HG02884 (cell line): ENCODE measurements around the gene CBS.
"Not testable (repeated sequence)": the region's sequence is repeated elsewhere in the genome, so short reads cannot be mapped to it uniquely, and the experiment has no call there.

Experiments used
- ATAC-seq: cut with Tn5 transposase; IDR thresholded peaks from one replicate; pipeline ENCODE4 v1.9.1; 2021; ENCODE audit warnings: mild to moderate bottlenecking, moderate library complexity; ENCODE audit not compliant: unreplicated experiment

The CBS gene

DNA sequence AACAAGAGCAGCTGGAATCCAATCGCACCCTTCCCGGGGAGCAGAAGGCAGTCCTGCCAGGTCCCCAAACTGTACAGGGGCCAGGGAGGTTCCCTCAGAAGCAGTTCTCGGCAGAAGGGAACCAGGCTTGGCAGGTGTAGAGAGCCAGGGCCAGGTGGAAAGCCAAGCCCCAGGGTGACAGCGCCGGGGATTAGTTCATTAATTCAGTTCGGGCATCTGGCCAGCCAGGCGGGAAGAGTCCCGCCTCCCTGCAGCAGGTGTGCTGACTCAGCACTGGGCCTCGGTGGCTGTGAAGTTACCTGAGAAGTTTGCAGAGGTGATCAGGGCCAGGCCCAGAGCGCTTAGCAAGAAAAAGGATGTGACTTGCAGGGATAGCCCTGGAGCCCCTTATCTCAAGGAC lies 6.0 kb downstream of the CBS start:
- ATAC-seq, result not testable (repeated sequence)

DNA sequence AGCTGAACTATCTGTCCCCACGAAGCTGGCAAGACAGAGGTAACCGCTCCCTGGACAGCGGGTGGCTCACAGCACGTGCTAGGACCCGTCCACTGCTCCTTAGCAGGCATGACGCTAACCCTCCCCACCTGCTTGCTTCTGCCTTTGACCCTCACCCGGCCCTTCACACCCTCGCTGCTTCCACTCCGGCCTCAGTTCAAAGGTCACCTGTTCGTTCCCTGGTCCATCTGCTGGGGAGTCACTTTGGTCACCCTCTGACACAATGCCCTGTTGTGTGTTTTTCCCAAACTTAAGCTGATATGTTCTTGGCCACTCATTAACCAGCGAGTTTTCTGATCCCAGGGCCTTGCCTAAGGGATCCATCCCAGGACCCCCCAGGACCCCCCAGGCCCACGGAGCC lies 7.6 kb downstream of the CBS start:
- ATAC-seq, result not testable (repeated sequence)

GRCh38 chr21:43066690-43067089 lies 8.9 kb downstream of the CBS start:
- ATAC-seq, result not testable (repeated sequence)

DNA sequence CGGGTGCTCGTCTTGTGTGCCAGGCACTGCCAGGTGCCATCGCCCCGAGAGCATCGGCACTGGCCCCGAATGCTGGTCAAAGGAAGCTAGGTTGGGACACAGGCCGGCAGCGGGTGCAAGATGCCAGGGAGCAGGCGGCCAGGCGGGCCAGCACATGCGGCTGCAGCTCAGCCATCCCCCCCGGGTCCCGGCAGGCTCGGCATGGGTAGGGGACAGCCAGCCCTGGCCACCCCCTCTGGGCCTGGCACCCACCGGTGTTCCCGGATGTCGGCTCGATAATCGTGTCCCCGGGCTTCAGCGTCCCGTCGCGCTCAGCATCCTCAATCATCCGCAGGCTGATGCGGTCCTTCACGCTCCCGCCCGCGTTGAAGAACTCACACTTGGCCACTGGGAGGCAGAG lies 9.6 kb downstream of the CBS start:
- ATAC-seq, result not testable (repeated sequence)

- not testable (repeated sequence) for ATAC-seq
Measured at GRCh38 chr21:43064265-43064917, 11.2 kb downstream of the CBS start.

DNA sequence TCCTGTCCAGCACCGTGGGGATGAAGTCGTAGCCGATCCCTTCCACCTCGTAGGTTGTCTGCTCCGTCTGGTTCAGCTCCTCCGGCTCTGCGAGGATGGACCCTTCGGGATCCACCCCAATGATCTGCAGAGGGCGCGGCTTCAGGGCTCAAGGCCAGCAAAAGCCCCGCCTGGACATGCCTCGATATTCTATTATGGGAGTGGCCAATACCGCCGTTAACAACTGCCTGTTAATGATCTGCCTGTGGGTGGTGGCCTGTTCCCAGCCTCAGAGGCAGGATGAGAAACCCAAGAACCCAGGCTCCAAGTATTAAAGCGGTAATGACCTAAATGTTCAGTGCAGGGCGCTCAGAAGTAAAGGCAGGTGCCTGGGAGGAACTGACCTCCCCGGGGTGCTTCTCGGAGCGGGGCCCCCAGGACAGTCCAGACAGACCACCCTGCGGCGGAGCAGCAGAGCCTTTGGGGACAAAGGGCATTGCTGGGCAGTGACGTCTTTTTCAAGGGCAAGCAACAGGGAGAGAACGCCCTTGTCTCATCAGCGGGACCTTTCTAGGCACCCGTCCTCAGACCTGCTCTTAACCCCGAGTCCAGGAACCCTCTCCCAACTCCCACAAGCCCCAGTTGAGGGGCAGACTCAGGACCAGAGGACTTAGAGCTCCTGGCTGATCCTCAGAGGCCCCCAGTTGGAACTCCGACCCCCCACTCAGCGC lies 12.5 kb downstream of the CBS start:
- not testable (repeated sequence) for ATAC-seq

DNA sequence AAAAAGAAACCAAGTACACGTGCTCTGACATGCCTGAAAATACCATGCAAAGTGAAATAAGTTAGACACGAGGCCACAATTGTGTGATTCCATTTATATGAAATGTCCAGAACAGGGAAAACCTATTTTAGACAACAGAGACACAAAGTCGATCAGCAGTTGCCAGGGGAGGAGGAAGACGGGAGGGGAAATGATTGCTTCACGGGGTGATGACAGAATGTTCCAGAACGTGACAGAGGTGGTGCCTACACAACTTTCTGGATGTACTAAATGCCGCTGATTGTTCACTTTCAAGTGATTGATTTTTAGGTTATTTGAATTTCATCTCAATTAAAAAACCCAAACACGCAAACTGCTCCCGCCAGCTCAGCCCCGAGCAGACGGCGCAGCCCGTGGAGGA lies 22.5 kb downstream of the CBS start:
- ATAC-seq, result not testable (repeated sequence)

DNA sequence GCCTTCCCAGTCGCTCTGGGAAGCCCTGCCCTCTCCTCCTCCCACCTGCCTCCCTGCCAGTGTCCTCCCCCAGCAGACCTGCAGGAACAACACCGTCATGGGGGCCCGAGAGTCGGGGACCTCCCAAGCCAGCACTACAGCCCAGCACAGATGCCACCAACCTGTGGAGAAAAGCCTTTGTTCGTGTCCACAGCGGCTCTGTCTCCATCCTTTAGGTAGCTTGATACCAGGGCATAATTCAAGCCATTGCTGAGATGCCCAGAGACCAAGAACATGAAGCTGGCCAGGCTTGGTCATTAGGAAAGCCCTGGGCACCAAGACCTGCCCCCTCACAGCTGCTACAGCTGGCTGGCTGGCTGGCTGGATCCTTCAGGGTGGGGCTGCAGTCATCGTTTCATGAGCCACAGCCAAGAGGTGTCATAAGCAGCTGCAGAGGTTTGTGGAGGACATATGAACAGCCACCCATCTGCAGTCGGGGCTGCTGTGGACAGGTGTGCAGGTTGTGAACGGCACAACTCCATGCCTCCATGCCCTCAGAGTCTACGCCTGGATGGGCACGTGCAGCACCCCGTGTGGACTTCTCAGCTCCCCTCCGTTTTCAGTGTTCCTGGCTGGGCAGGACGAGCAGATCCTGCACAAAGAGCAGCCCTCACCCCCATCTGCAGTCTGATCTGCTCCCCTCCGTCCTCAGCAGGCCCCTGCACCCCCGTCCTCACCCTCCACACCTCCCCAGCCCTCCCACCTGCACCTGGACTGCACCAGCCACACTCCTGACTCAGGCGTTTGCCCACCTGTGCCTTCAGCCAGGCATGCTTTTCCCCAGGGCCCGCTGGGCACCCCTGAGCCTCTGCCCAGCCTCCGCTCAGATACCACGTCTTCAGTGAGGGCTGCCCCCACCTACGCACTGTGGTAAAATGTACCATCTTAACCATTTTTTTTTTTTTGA lies 29.5 kb downstream of the CBS start:
- ATAC-seq, result not testable (repeated sequence)

DNA sequence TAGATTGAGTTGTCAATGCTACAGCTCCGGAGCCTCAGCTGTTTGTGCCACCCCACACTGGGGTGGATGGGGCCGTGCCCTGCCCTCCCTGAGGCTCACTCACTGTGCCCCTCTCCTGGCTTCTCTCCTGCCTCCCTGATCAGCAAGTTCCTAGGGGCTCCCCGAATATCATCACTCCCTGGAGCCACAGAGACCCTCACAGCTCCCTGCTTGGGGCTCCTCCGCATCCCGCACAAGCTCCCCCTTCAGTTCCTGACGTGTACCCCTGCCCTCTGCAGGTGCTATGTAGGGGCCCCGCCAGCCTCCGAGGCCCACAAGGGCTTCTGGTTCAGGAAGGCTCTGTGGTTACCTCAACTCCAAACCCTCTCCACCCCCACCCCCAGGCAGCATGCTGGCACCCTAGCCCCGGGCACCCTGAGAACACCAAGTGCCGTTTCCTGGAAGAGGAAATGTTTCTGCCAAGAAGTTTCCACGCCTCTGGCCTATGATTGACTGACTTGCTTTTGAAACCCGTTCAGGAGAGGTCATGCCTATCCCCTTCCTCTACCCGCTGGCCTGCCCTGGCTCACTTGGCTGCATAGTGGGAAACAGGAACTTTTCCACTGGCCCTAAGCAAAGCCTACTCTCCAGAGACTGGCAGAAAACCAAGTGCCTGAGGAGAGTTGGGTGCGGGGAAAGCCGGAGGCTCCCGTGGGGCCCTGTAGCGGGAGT lies 30.3 kb downstream of the CBS start:
- ATAC-seq, result not testable (repeated sequence)

- ATAC-seq, result not testable (repeated sequence)
Measured at GRCh38 chr21:43044547-43044946, 31.1 kb downstream of the CBS start.

GRCh38 chr21:43043291-43043690 lies 32.3 kb downstream of the CBS start:
- ATAC-seq, result not testable (repeated sequence)

- not testable (repeated sequence) for ATAC-seq
Measured at GRCh38 chr21:43042169-43042568, 33.5 kb downstream of the CBS start.

GRCh38 chr21:43038659-43039044 lies 37.0 kb downstream of the CBS start:
- not testable (repeated sequence) for ATAC-seq

DNA sequence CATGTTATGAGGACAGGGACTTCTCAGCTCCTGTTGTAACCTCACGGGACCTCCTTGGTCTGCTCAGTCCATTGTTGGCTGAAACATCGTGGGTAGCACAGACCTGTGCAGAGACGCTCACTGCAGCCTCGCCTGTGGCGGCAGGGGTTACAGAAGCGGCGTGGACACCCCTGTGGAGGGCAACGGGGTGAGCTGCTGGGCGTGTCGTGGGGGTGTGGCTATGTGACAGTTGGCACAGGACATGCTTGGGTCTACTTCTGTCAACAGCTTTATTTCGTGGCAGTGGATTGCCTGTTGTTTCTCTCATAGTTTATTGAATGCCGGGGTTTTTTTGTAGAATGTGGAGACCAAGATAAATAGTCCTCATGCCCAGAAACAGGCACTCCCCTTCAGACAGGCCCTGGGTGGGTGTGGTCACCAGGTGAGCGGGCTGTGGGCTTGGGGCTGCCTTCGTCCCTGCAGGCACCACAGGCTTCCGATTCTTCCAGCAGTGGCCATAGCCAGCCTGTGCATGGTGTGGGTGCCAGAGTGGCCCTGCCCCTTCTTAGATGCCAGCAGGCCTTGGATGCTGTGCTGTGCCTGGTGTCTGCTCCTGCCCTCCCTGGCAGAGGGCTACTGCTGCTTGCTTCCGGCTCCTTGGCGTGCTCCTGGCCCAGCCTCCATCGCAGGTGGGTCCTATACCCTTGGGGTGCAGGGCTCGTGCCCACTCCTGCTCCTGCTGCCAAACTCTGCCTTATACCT lies 37.5 kb downstream of the CBS start:
- not testable (repeated sequence) for ATAC-seq

- not testable (repeated sequence) for ATAC-seq
Measured at GRCh38 chr21:43036889-43037288, 38.7 kb downstream of the CBS start.

GRCh38 chr21:43034826-43035225 lies 40.8 kb downstream of the CBS start:
- ATAC-seq, result no peak

- no peak for ATAC-seq
Measured at GRCh38 chr21:43034101-43034500, 41.5 kb downstream of the CBS start.

DNA sequence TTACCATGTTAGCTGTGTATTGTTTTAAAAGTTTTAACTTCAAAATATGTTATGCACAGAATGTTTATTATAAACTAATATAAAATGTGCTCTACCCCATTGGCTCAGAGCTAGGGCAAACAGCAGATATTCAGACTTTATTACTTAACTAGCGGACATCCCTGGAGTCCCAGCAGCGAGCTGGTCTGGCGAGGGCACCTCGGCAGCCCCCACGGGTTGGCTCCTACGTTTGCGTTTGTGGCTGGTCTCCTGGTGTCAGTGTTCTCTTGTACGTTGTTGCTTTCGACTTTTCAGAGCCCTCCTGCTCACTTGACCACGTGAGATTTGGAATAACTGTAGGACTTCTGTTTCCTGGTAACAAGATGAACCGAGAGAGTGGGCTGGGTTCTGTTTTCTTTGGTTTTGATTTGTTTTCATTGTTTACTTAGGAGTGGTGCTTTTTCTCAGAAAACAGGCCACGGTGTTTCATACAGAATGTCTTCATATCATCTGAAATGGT lies 44.5 kb downstream of the CBS start:
- no peak for ATAC-seq

DNA sequence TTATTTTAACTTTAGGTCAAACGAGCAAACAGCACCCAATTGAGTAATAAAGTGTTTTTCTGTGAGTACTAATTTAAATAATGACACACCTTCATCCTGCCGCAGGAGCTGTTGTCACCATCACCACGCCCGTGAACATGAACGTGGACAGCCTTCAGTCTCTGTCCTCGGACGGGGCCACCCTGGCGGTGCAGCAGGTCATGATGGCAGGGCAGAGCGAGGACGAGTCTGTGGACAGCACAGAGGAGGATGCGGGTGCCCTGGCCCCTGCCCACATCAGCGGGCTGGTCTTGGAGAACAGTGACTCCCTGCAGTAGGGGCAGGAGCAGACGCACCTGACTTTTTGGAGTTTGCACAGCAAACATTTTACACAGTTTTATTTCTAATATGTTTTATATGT lies 45.9 kb downstream of the CBS start:
- ATAC-seq, result no peak
